ENCODE results near the gene FGF5. TPM values are rescaled to one million over a fixed set of nuclear protein-coding genes. Genes with fewer than 3 reads are reported as not detected.
A peak's percentile ranks its signal among the peaks of the same experiment; 100 is the strongest.
"Not testable (repeated sequence)": the region's sequence is repeated elsewhere in the genome, so short reads cannot be mapped to it uniquely, and the experiment has no call there.

The FGF5 gene
- total RNA-seq, 1 experiment from 2014 or later, result not detected

DNA sequence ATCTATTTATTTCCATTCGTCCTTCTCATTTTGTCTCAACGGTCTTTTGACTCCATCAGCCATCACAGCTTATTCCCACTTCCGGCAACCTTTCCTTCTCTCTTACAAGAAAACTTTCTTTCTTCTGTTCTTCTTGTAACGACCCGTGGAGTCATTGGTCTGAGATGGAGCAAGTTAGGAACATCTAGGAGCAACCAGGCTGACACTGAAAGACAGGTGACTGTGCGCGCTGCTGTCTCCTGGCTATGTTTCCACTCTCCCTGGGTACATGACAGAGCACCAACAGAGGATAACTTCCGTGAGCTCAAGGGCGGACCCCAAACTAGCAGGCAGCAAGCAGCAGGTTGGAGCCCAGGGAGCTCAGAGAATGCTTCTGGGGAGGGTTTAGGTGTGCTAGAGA, 2.5 kb downstream of the FGF5 start:
- DNase-seq (ENCODE audit: low read depth, low spot score), result no peak
- in situ Hi-C loops (cut with HindIII; ENCODE audit: low pct_unique_long_range_greater_than_20kb, low sequenced_read_pairs), result no loop called here

DNA sequence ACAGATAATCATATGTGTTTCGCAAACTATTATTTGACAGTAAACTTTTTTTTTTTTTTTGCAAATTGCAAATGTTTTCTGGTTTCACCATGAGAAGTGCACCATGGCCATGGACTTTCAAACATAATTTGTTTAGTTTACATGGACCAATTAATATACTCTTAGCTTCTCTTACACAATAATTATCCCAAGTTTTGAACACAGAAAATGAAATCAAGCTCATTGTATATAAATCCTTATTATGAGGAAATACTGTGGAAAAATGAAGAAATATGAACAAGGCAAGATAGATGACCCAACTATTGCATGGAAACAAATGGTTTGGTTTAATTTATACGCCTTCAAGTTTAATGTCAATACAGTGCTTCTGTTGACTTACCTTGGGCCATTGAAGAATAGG, 3.9 kb downstream of the FGF5 start:
- no peak for DNase-seq (ENCODE audit: low read depth, low spot score)
- in situ Hi-C loops (cut with HindIII; ENCODE audit: low pct_unique_long_range_greater_than_20kb, low sequenced_read_pairs), result no loop called here

DNA sequence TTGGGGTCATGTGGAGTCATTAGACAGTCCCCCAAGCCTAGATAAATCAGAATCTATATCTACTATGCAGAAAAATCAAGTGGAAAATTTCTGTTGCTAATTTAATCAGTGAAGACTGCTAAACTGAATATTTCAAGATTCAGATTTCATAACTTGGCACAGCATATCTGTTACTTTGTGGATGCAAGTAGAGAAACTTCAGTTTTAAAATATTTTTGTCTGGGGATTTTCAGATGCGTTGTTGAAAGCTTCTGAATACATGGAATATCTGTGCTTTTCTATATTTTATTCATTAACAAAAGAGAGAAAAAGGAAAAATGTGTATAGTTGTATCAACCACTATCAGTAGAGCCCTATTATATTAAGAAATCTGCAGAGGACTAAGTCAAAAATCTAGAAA, 4.4 kb downstream of the FGF5 start:
- no peak for DNase-seq (ENCODE audit: low read depth, low spot score)
- in situ Hi-C loops (cut with HindIII; ENCODE audit: low pct_unique_long_range_greater_than_20kb, low sequenced_read_pairs), result no loop called here

DNA sequence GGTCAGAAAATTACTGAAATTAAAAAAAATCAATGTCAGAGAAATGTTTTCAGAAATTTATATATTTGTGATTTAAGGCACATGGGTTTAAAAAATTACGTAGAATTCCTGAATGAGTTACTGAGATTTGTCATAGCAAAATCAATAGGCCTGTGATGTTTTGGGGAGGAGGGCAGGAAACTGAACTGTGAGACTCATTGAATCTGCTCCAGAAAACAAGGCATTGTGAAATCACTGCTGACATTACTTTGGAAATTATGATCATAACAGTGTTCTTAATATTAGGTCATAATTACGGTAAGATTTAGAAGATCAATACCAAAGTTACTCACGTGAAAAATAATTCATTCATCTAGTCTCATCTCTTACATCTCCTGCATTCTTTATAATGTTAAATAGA, 5.3 kb downstream of the FGF5 start:
- in situ Hi-C loops (cut with HindIII; ENCODE audit: low pct_unique_long_range_greater_than_20kb, low sequenced_read_pairs), result no loop called here
- DNase-seq (ENCODE audit: low read depth, low spot score), result no peak

DNA sequence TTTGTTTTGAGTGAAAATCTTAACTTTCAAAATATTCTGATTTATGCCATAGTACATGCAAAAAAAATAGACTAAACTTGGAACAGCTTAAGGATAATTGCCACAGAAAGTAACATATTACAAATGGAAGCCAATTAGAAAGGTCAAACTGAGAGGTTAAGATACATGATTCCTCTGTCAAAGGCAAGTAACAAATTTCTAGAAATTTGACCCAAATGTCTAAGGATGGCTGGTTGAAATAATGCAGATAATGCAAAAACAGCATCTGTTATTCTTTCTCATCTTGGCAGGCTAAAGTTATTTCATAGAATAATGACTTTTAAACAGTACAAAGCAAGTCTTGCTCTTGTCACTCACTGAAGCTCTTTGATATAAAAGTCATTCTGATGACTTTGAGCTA, 10.5 kb downstream of the FGF5 start:
- DNase-seq (ENCODE audit: low read depth, low spot score), result no peak
- in situ Hi-C loops (cut with HindIII; ENCODE audit: low pct_unique_long_range_greater_than_20kb, low sequenced_read_pairs), result no loop called here

DNA sequence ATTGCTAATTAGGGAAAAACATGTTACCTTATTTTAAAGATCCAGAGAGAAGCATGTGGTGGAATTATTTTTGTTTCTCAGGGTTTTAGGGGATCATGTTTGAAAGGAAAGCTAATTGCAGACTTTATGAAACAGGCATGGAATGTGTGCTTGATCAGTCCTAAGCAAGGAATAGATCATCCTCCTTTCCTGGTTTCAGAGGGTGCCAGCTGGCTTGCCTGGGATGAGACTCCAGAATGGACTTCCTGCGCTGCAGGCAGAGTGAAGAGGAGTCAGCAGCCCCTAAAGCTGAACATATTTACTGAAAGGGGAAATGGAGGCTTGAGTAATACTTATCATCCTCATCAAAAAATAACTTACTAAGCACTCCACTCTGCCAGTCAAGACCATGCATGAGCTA, 13.3 kb downstream of the FGF5 start:
- no peak for DNase-seq (ENCODE audit: low read depth, low spot score)
- in situ Hi-C loops (cut with HindIII; ENCODE audit: low pct_unique_long_range_greater_than_20kb, low sequenced_read_pairs), result no loop called here

DNA sequence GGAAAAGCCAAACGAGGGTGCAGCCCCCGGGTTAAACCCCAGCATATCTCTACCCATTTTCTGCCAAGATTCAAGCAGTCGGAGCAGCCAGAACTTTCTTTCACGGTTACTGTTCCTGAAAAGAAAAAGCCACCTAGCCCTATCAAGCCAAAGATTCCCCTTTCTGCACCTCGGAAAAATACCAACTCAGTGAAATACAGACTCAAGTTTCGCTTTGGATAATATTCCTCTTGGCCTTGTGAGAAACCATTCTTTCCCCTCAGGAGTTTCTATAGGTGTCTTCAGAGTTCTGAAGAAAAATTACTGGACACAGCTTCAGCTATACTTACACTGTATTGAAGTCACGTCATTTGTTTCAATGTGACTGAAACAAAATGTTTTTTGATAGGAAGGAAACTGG, 20.0 kb downstream of the FGF5 start:
- in situ Hi-C loops (cut with HindIII; ENCODE audit: low pct_unique_long_range_greater_than_20kb, low sequenced_read_pairs), result no loop called here
- DNase-seq (ENCODE audit: low read depth, low spot score), result peak; percentile 17

DNA sequence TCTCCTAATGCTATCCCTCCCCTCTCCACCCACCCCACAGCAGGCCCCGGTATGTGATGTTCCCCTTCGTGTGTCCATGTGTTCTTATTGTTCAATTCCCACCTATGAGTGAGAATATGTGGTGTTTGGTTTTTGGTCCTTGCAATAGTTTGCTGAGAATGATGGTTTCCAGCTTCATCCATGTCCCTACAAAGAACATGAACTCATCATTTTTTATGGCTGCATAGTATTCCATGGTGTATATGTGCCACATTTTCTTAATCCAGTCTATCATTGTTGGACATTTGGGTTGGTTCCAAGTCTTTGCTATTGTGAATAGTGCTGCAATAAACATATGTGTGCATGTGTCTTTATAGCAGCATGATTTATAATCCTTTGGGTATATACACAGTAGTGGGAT, 24.2 kb downstream of the FGF5 start:
- in situ Hi-C loops (cut with HindIII; ENCODE audit: low pct_unique_long_range_greater_than_20kb, low sequenced_read_pairs); DNase-seq (ENCODE audit: low read depth, low spot score): not testable (repeated sequence)

DNA sequence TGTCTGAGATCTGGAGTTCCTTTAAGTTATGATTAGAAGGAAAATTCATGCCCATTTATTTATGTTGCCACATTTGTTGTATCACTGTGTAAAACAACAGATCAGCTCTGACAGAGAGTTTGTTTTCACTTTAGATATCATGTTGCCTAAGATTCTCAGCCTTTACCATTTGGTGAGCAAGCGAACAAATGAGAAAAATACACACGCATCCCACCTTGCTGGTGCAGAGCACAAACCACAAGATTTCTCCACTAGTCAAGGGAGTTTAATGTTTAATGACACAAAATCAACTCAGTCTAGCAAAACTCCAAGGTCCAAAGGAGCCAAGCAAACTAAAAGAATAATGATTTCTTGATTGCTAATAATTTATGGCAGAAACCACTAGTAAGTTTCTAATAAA, 27.7 kb downstream of the FGF5 start:
- in situ Hi-C loops (cut with HindIII; ENCODE audit: low pct_unique_long_range_greater_than_20kb, low sequenced_read_pairs), result no loop called here
- DNase-seq (ENCODE audit: low read depth, low spot score), result no peak

DNA sequence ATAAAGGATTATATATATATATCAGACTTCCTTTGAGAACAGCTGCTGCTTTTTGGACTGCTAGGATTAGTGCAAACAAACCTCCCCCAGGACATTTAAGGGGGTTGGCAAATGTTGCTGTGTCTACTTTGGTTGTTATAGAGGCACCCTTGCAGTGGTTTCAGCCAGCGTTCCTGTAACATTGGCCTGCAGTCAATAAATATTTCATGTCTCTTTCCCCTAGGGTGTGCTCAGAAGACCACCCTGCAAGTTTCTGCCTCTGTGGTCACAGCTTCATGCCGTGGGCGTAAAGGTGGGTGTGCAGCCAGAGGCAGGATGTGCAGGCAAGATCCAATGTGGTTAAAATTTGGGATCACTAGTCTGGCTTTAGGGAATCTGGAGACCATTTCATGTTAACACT, 28.9 kb downstream of the FGF5 start:
- DNase-seq (ENCODE audit: low read depth, low spot score), result no peak
- in situ Hi-C loops (cut with HindIII; ENCODE audit: low pct_unique_long_range_greater_than_20kb, low sequenced_read_pairs), result no loop called here

DNA sequence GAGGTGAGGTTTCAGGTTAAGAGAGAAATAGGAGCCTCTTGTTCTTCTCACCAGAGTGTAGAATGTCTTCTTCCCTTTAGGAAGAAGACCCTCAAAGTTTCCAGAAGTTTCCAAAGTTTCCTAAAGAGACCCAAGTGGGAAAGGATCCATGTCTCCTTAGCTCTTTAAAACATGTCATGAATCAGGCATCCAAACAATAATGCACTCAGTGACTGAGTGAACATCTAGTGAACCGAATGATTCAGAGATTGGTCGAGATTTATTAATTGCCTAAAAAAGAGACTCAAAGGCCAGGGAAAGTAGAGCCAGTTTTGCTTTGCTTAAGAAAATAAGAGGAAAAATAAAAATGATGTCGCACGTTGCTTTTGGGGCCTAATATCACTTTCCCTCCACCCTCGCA, 29.4 kb downstream of the FGF5 start:
- DNase-seq (ENCODE audit: low read depth, low spot score), result no peak
- in situ Hi-C loops (cut with HindIII; ENCODE audit: low pct_unique_long_range_greater_than_20kb, low sequenced_read_pairs), result no loop called here

DNA sequence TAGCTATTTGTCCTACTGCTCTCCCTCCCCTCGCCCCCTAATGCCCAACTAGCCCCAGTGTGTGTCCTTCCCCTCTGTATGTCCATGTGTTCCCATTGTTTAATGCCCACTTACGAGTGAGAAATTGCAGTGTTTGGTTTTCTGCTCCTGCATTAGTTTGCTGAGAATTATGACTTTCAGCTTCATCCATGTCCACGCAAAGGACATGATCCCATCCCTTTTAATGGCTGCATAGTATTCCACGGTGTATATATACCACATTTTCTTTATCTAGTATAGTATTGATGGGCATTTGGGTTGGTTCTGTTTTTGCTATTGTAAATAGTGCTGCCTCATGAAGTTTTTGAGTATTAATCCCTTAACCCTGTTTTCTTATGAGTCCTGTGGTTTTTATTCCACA, 35.4 kb downstream of the FGF5 start:
- no peak for DNase-seq (ENCODE audit: low read depth, low spot score)
- in situ Hi-C loops (cut with HindIII; ENCODE audit: low pct_unique_long_range_greater_than_20kb, low sequenced_read_pairs), result no loop called here

DNA sequence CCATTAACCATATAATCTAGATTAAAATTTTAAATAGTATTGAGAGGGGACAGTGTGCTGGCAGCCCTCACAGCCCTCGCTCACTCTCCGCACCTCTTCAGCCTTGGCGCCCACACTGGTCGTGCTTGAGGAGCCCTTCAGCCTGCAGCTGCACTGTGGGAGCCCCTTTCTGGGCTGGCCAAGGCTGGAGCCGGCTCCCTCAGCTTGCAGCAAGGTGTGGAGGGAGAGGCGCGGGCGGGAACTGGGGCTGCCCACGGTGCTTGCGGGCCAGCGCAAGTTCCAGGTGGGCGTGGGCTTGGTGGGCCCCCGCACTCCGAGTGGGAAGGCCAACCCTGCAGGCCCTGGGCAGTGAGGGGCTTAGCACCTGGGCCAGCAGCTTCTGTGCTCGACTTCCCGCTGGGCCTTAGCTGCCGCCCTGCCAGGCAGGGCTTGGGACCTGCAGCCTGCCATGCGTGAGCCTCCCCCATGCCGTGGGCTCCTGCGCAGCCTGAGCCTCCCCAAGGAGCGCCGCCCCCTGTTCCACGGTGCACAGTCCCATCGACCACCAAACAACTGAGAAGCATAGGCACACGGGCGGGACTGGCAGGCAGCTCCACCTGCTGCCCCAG, 36.3 kb downstream of the FGF5 start:
- DNase-seq (ENCODE audit: low read depth, low spot score), result no peak
- in situ Hi-C loops (cut with HindIII; ENCODE audit: low pct_unique_long_range_greater_than_20kb, low sequenced_read_pairs), result no loop called here

DNA sequence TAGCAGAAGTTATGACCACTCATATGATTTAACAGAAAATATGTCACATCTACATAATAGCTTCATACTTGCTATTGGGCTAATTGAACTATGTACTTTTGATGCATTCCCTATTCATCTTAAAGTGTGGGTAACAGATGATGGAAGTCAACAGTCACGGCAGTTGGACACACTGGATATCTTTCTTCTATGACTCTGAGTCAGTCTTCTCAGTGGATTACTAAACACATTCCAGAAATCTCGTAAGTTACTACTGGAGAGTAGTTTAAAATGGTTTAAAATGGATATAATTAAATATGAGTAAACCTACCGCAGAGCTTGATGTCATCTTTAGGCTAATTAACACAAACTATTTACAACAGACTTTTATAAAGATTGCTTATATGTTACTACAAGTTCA, 39.0 kb downstream of the FGF5 start:
- DNase-seq (ENCODE audit: low read depth, low spot score), result no peak
- in situ Hi-C loops (cut with HindIII; ENCODE audit: low pct_unique_long_range_greater_than_20kb, low sequenced_read_pairs), result no loop called here

DNA sequence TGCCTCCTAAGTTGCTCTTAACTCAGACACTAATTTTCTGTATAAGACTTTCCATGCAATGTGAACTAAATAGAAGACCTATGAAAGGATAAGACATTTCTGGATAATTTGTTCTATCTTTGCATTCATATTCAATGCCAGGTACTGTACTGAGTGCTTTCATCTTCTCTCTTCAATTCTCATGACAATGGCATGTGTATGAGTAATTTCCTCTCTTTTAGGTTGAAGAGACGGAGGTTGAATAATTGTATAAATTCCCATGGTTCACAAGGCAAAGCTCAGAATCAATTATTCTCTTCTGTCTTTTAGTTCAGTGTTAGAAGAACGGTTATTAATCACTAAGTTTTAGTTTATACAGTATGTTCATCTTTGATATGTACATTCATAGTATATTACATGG, 39.8 kb downstream of the FGF5 start:
- in situ Hi-C loops (cut with HindIII; ENCODE audit: low pct_unique_long_range_greater_than_20kb, low sequenced_read_pairs), result no loop called here
- DNase-seq (ENCODE audit: low read depth, low spot score), result no peak

DNA sequence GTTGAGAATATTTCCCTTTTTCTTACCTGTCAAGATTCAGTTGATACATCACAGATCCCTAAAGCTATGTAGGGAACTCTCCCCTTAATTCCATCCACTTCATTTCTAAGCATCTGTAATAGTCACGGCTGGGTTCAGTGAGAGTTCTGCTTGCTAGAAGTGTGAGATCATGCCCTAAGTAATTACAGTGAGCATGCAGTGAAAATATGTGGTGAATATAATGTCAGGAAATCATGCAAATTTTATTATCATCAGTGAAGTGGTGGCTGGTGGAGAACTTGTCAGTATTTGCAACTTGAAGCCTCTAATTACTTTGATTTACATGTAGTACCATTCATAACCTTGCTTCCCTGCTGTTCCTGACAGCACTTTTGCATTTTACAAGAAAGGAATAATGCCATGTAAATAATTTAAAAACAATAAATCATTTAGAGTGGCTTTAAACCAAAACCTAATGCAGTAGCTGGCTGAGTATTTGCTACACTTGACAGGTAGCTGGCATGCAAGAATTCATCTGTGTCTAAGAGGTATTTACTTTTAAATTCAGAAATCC, 40.8 kb downstream of the FGF5 start:
- DNase-seq (ENCODE audit: low read depth, low spot score), result no peak
- in situ Hi-C loops (cut with HindIII; ENCODE audit: low pct_unique_long_range_greater_than_20kb, low sequenced_read_pairs), result no loop called here

DNA sequence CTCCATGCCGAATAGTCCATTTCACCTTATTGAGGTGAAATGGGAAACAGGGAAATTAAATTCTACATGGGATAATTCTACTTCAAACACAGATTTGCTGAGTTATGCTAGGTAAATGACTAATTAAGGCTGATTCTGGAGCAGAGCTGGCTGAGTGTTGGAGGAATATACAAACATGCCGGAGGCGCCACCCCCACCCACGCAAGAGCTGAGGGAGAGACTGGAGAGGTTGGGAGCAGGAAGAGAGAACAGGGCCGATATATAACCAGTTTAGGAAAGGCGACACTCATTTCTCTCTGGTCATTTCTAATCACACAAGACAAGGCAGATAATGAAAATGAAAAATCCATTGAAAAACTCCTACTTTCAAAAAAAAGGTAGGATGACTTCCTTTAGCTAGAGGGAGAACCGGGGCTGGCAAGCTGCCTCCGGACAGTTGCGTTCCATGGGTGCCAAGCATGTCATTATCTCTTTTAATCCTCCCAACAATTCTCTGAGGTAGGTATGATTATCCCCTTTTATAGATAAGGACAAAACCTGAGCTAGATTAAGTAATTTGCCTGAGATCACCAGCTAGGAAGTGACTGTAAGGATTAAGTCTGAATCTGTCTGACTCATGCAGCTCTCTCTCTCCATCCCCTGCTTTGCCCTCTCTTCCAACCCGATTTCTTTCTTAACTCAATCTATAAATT, 41.5 kb downstream of the FGF5 start:
- DNase-seq (ENCODE audit: low read depth, low spot score), result no peak
- in situ Hi-C loops (cut with HindIII; ENCODE audit: low pct_unique_long_range_greater_than_20kb, low sequenced_read_pairs), result no loop called here

DNA sequence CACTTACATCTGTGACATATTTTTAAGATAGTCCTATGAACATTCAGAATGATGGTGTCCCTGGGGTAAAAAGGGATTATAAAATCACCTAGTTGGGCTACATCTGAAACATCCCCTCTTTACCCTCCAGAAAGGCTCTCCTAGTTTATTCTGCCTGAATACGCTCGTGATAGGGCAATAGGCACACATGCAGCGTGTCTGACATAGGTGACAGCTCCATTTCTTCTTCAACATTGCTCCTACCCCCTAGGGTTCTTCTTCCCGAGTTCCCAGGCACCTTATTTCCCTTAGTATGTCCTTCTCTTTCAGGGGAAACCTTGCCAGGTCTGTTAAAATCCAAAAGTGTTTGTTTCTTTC, 42.0 kb downstream of the FGF5 start:
- in situ Hi-C loops (cut with HindIII; ENCODE audit: low pct_unique_long_range_greater_than_20kb, low sequenced_read_pairs), result no loop called here
- no peak for DNase-seq (ENCODE audit: low read depth, low spot score)

DNA sequence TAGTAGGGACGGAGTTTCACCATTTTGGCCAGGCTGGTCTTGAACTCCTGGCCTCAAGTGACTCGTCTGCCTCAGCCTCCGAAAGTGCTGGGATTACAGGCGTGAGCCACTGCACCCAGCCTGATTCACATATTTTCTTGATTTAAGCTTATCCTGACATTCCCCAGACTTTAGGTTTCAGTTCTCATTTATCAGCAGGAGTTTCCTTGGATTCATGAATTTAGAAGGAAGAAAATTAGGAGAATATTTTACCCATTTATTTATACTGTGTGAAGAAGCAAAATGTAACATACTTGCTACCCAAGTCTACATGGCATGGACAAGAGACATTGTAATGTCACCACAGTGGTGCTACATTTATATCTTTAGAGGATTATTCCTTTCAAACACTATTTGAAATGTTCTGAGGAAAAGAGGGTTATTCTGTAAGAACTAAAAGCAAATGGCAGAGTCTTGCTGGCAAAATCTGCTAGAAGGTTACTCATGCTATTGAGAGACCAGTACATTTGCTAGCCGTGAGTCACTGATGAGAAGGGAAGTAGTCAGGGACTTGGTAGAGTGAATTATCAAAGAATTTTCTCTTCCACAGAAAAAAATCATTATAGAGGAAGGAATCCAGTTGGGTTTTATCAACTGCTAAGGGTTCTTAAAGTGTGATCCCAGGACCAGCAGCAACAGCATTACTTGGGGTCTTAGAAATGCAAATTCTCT, 43.0 kb downstream of the FGF5 start:
- DNase-seq (ENCODE audit: low read depth, low spot score), result no peak
- in situ Hi-C loops (cut with HindIII; ENCODE audit: low pct_unique_long_range_greater_than_20kb, low sequenced_read_pairs), result no loop called here

Measured in SK-MEL-5 (cell line).